GM12874 (cell line): Measurements from ENCODE around the gene FJX1.

Experiments
- CTCF ChIP-seq: IDR thresholded peaks from 2 replicates; pipeline ENCODE4 v1.5.1; 2011; ENCODE audit warnings: low read depth, mild to moderate bottlenecking, control low read depth, low read length, moderate library complexity; ENCODE audit not compliant: insufficient read depth

The FJX1 gene

GRCh38 chr11:35624316-35624715 is 6.1 kb downstream of the FJX1 start:
- no peak for TF ChIP-seq CTCF

GRCh38 chr11:35624781-35625180 is 6.5 kb downstream of the FJX1 start:
- no peak for TF ChIP-seq CTCF

GRCh38 chr11:35626501-35626900 is 8.2 kb downstream of the FJX1 start:
- TF ChIP-seq CTCF = no peak

- TF ChIP-seq CTCF = no peak
Measured at GRCh38 chr11:35629511-35629910, 11.3 kb downstream of the FJX1 start.

GRCh38 chr11:35629914-35630313 is 11.7 kb downstream of the FJX1 start:
- no peak for TF ChIP-seq CTCF

- TF ChIP-seq CTCF = no peak
Measured at GRCh38 chr11:35631891-35632290, 13.6 kb downstream of the FJX1 start.

GRCh38 chr11:35632301-35632700 is 14.0 kb downstream of the FJX1 start:
- TF ChIP-seq CTCF = no peak
